GM21381 (cell line): ENCODE results near the gene SARDH.
"Not testable (repeated sequence)": the region's sequence is repeated elsewhere in the genome, so short reads cannot be mapped to it uniquely, and the experiment has no call there.

Source experiments
- ATAC-seq: cut with Tn5 transposase; IDR thresholded peaks from one replicate; pipeline ENCODE4 v1.9.1; 2021; ENCODE audit warnings: mild to moderate bottlenecking, moderate library complexity; ENCODE audit not compliant: unreplicated experiment

The SARDH gene

GRCh38 chr9:133775951-133776905, 38.1 kb upstream of the SARDH start:
- ATAC-seq, result no peak

- ATAC-seq, result no peak
Measured at GRCh38 chr9:133775291-133775690, 37.1 kb upstream of the SARDH start.

- no peak for ATAC-seq
Measured at GRCh38 chr9:133774799-133775198, 36.6 kb upstream of the SARDH start.

GRCh38 chr9:133773889-133774655, 35.9 kb upstream of the SARDH start:
- no peak for ATAC-seq

GRCh38 chr9:133772581-133772980, 34.4 kb upstream of the SARDH start:
- ATAC-seq, result no peak

- ATAC-seq, result no peak
Measured at GRCh38 chr9:133771486-133772482, 33.6 kb upstream of the SARDH start.

GRCh38 chr9:133770076-133770777, 32.1 kb upstream of the SARDH start:
- ATAC-seq, result no peak

GRCh38 chr9:133769511-133770075, 31.4 kb upstream of the SARDH start:
- ATAC-seq, result no peak

GRCh38 chr9:133768859-133769510, 30.8 kb upstream of the SARDH start:
- ATAC-seq, result no peak

- ATAC-seq, result no peak
Measured at GRCh38 chr9:133768371-133768858, 30.3 kb upstream of the SARDH start.

GRCh38 chr9:133767625-133768024, 29.5 kb upstream of the SARDH start:
- no peak for ATAC-seq

- no peak for ATAC-seq
Measured at GRCh38 chr9:133767008-133767407, 28.9 kb upstream of the SARDH start.

- not testable (repeated sequence) for ATAC-seq
Measured at GRCh38 chr9:133766234-133766633, 28.1 kb upstream of the SARDH start.

- no peak for ATAC-seq
Measured at GRCh38 chr9:133763272-133764183, 25.4 kb upstream of the SARDH start.

GRCh38 chr9:133762488-133763271, 24.5 kb upstream of the SARDH start:
- ATAC-seq, result no peak

GRCh38 chr9:133761641-133762248, 23.6 kb upstream of the SARDH start:
- ATAC-seq, result no peak
